Measurements from ENCODE around the gene FCRL6.

GRCh38 chr1:159831412-159832141, 29.4 kb downstream of the FCRL6 start:
- TF ChIP-seq CTCF (IDR thresholded peaks at IDR 0.05; ENCODE audit: insufficient read depth, low read depth, low read length) (no peak), EZH2 (IDR thresholded peaks at IDR 0.05; ENCODE audit: insufficient read depth, low read length) (no peak)

All from astrocyte (in vitro differentiated cells and primary cell).